Measurements from ENCODE around the gene ZFP1. TPM values are rescaled to one million over a fixed set of nuclear protein-coding genes. Genes with fewer than 3 reads are reported as not detected.
A peak's percentile ranks its signal among the peaks of the same experiment; 100 is the strongest.

Gene ZFP1
- total RNA-seq (2022): 10.6 and 12.9 TPM in 2 replicates
- percentile 74 among the genes with signal in this experiment for Bru-seq, nascent RNA
- percentile 64 among the genes with signal in this experiment for BruChase-seq, experiment 1, labeled RNA remaining after a 6-hour chase
- percentile 71 among the genes with signal in this experiment for BruChase-seq, experiment 2, labeled RNA remaining after a 2-hour chase
- long read RNA-seq, transcript ZFP1-209 (4 exons, 1,457 nt): major isoform, 5 of 6 reads
- long read RNA-seq, partial matches to known transcripts: 0 of 6 reads
- long read RNA-seq, other reads (novel, unspliced or antisense): 1 of 6 reads

GRCh38 chr16:75148311-75149195 is at the start of gene ZFP1:
Gene ZFP1, plus strand, starts transcription at chr16:75148524. Its CDS starts 4,428 bp downstream, at chr16:75152952.
- Mint-ChIP-seq H3K36me3 (ENCODE audit: insufficient read depth, unreplicated experiment) (peaks cover 27% of the 10 kb centered on the region), H3K27ac (ENCODE audit: unreplicated experiment) (peak within 1 kb of the TSS; percentile 28), H3K9me3 (ENCODE audit: low read depth, unreplicated experiment) (peaks cover 15% of the 10 kb centered on the region), H3K27me3 (ENCODE audit: unreplicated experiment) (peaks cover 15% of the 10 kb centered on the region), H3K4me1 (ENCODE audit: low read depth, unreplicated experiment) (no peaks in the 10 kb centered on the region), H3K4me3 (ENCODE audit: low read depth, unreplicated experiment) (peak within 1 kb of the TSS; percentile 73)
- CTCF ChIA-PET: no interaction called here
- intact Hi-C loops (cut with micrococcal nuclease; ENCODE audit: unreplicated experiment): no loop called here
- no peak for TF ChIP-seq CTCF (IDR thresholded peaks at IDR 0.05; ENCODE audit: unreplicated experiment)
- DNase-seq: peak; percentile 97
- no TSS peak for BruUV-seq (replicated peaks)

GRCh38 chr16:75099075-75099667 is 49.2 kb upstream of the ZFP1 start:
- no TSS peak for BruUV-seq (replicated peaks)
- Mint-ChIP-seq H3K4me3 (ENCODE audit: low read depth, unreplicated experiment) (no peak overlapping the region), H3K27me3 (ENCODE audit: unreplicated experiment) (peaks cover 16% of the 10 kb centered on the region), H3K36me3 (ENCODE audit: insufficient read depth, unreplicated experiment) (peaks cover 6% of the 10 kb centered on the region), H3K9me3 (ENCODE audit: low read depth, unreplicated experiment) (peaks cover 2% of the 10 kb centered on the region), H3K4me1 (ENCODE audit: low read depth, unreplicated experiment) (peaks cover 15% of the 10 kb centered on the region), H3K27ac (ENCODE audit: unreplicated experiment) (no peak overlapping the region)
- no peak for DNase-seq
- CTCF ChIA-PET: no interaction called here
- intact Hi-C loops (cut with micrococcal nuclease; ENCODE audit: unreplicated experiment): loop anchor here (5.0 kb wide), 1 partner anchor 87 kb away; no protein-coding TSS in a partner anchor
- no peak for TF ChIP-seq CTCF (IDR thresholded peaks at IDR 0.05; ENCODE audit: unreplicated experiment)

DNA sequence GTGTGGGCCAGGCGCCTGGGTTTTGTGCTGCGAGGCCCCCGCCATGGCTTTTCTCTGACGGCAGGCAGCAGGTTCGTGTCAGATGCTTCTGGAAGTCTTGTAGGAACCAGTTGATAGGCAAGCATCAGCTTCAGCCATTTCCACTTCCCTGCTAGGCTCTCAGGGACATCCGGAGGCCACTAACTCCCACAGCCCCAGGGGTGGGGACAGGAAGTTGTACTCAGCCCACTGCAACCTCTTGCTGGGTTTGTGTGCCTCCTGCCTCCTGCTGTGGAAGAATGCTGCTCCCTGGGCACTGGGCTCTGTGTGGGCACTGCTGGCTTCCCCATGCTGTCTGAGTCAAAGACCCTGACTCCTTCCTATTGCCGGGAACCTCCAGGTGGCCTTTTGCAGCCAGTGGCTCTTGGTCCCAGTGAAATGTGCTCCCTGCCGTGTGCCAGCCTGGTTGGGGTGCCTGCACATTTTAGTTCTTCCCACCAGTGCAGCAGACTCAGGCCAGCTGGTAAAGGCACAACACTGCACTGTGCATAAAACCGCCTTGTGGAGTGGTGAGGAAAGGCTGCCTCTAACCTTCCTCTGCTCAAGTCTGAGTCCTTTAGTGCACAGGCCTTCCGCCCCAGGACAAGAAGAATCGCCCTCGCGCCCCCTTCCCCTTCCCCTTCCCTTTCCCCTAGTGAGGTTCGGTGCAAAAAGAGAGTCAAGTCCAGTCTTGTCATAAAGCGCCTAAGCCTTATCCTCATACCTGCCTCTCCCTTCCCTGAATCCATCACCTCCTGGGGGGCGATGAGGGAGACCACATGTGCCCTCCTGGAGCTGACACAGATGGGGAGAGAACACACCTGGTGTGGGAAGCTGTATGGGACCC is 48.4 kb upstream of the ZFP1 start:
- BruUV-seq (replicated peaks): no TSS peak
- Mint-ChIP-seq H3K27ac (ENCODE audit: unreplicated experiment) (no peak overlapping the region), H3K9me3 (ENCODE audit: low read depth, unreplicated experiment) (peaks cover 2% of the 10 kb centered on the region), H3K4me3 (ENCODE audit: low read depth, unreplicated experiment) (no peak overlapping the region), H3K27me3 (ENCODE audit: unreplicated experiment) (peaks cover 16% of the 10 kb centered on the region), H3K4me1 (ENCODE audit: low read depth, unreplicated experiment) (peaks cover 15% of the 10 kb centered on the region), H3K36me3 (ENCODE audit: insufficient read depth, unreplicated experiment) (peaks cover 6% of the 10 kb centered on the region)
- no peak for DNase-seq
- TF ChIP-seq CTCF (IDR thresholded peaks at IDR 0.05; ENCODE audit: unreplicated experiment): no peak
- CTCF ChIA-PET: no interaction called here
- intact Hi-C loops (cut with micrococcal nuclease; ENCODE audit: unreplicated experiment): loop anchor here (5.0 kb wide), 1 partner anchor 88 kb away; no protein-coding TSS in a partner anchor

DNA sequence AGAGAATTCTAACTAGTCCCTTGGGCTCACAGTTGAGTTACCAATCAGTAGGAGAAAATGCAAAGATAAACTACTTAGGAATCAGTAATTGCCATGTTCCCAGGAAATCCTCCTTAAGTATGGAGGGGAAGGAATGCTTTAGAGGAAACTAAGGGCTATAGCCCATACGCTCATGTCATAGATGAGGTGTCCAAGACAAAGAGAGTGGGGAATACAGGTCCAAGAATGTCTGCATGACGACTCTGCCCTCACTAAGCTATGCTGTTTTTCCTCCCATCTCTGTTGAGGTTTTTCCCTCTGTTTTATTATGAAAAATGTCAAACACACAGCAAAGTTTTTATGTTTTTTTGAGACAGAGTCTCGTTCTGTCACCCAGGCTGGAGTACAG is 47.7 kb upstream of the ZFP1 start:
- TF ChIP-seq CTCF (IDR thresholded peaks at IDR 0.05; ENCODE audit: unreplicated experiment): no peak
- Mint-ChIP-seq H3K9me3 (ENCODE audit: low read depth, unreplicated experiment) (peaks cover 2% of the 10 kb centered on the region), H3K27ac (ENCODE audit: unreplicated experiment) (no peak overlapping the region), H3K4me3 (ENCODE audit: low read depth, unreplicated experiment) (no peak overlapping the region), H3K4me1 (ENCODE audit: low read depth, unreplicated experiment) (peaks cover 15% of the 10 kb centered on the region), H3K36me3 (ENCODE audit: insufficient read depth, unreplicated experiment) (peaks cover 6% of the 10 kb centered on the region), H3K27me3 (ENCODE audit: unreplicated experiment) (peaks cover 16% of the 10 kb centered on the region)
- DNase-seq: no peak
- BruUV-seq (replicated peaks): no TSS peak
- intact Hi-C loops (cut with micrococcal nuclease; ENCODE audit: unreplicated experiment): no loop called here
- CTCF ChIA-PET: no interaction called here
